DOHH2 (cell line): ENCODE data around the gene EID3.

Experiments
- H3F3A ChIP-seq: fragments of 200-600 bp; sonication (generic), shearing (Covaris generic); 2 replicates; pipeline ENCODE4 v1.6.0; 2016; ENCODE audit warnings: antibody characterized with exemption, mild to moderate bottlenecking; ENCODE audit not compliant: control insufficient read depth, insufficient read depth
- H3K27ac ChIP-seq: fragments of 200-600 bp; sonication (generic); 2 replicates; pipeline ENCODE4 v1.5.1; 2014; ENCODE audit warnings: low read depth, mild to moderate bottlenecking, low read length, moderate library complexity
- H3K27me3 ChIP-seq: fragments of 200-600 bp; sonication (generic); 2 replicates; pipeline ENCODE4 v1.6.1; 2014; ENCODE audit warnings: mild to moderate bottlenecking, low read length, mixed read lengths; ENCODE audit not compliant: control insufficient read depth
- H3K36me3 ChIP-seq: fragments of 200-600 bp; sonication (generic); 2 replicates; pipeline ENCODE4 v1.6.1; 2014; ENCODE audit warnings: mild to moderate bottlenecking, low read length, moderate library complexity, mixed read lengths; ENCODE audit not compliant: control insufficient read depth
- H3K4me1 ChIP-seq: fragments of 200-600 bp; sonication (generic); 2 replicates; pipeline ENCODE4 v1.6.1; 2014; ENCODE audit warnings: mild to moderate bottlenecking, low read length, mixed read lengths; ENCODE audit not compliant: control insufficient read depth
- H3K4me2 ChIP-seq: fragments of 200-600 bp; sonication (generic); 2 replicates; pipeline ENCODE4 v1.6.0; 2014; ENCODE audit warnings: mild to moderate bottlenecking, low read length, moderate library complexity
- H3K4me3 ChIP-seq: fragments of 200-600 bp; sonication (generic); 2 replicates; pipeline ENCODE4 v1.5.1; 2014; ENCODE audit warnings: mild to moderate bottlenecking, low read length, mixed read lengths
- H3K79me2 ChIP-seq: fragments of 200-600 bp; sonication (generic); 2 replicates; pipeline ENCODE4 v1.6.1; 2014; ENCODE audit warnings: mild to moderate bottlenecking, low read length, mixed read lengths; ENCODE audit not compliant: control insufficient read depth
- H3K9me2 ChIP-seq: fragments of 200-600 bp; sonication (generic); replicated peaks from 2 replicates; pipeline ENCODE4 v1.6.1; 2014; ENCODE audit warnings: mild to moderate bottlenecking, low read length, mixed read lengths; ENCODE audit not compliant: control insufficient read depth
- H3K9me3 ChIP-seq: fragments of 200-600 bp; sonication (generic); 2 replicates; pipeline ENCODE4 v1.6.1; 2014; ENCODE audit warnings: antibody characterized with exemption, low read length, mixed read lengths; ENCODE audit not compliant: control insufficient read depth, insufficient read depth
- H4K20me1 ChIP-seq: fragments of 200-600 bp; sonication (generic); 2 replicates; pipeline ENCODE4 v1.6.0; 2014; ENCODE audit warnings: low read depth, mild to moderate bottlenecking, antibody characterized with exemption, low read length, moderate library complexity; ENCODE audit not compliant: control insufficient read depth, insufficient read depth
- CTCF ChIP-seq: fragments of 200-600 bp; sonication (generic); IDR thresholded peaks from one replicate; pipeline ENCODE4 v1.5.1; 2014; ENCODE audit warnings: antibody characterized with exemption, mild to moderate bottlenecking, low read depth, low read length; ENCODE audit not compliant: poor library complexity, severe bottlenecking
- EZH2phosphoT487 ChIP-seq: fragments of 200-600 bp; sonication (generic); IDR thresholded peaks from 2 replicates; pipeline ENCODE4 v1.6.1; 2017; ENCODE audit warnings: borderline replicate concordance, mild to moderate bottlenecking, antibody characterized with exemption, low read length, moderate library complexity, mixed read lengths

The EID3 gene

GRCh38 chr12:104340177-104340576 is 36.6 kb downstream of the EID3 start:
- H3K36me3 ChIP-seq: peaks cover 77% of the 10 kb centered on the region
- H3K9me3 ChIP-seq: no peaks in the 10 kb centered on the region
- H3K27me3 ChIP-seq: no peaks in the 10 kb centered on the region
- H3K4me3 ChIP-seq: no peak overlapping the region
- no peak overlapping the region for H3K27ac ChIP-seq
- H3K4me2 ChIP-seq: no peak overlapping the region
- H3F3A ChIP-seq: no peaks in the 10 kb centered on the region
- no peak for TF ChIP-seq CTCF
- no peak for TF ChIP-seq EZH2phosphoT487
- H4K20me1 ChIP-seq: no peaks in the 10 kb centered on the region
- no peaks in the 10 kb centered on the region for H3K9me2 ChIP-seq
- H3K79me2 ChIP-seq: no peaks in the 10 kb centered on the region
- no peaks in the 10 kb centered on the region for H3K4me1 ChIP-seq

DNA sequence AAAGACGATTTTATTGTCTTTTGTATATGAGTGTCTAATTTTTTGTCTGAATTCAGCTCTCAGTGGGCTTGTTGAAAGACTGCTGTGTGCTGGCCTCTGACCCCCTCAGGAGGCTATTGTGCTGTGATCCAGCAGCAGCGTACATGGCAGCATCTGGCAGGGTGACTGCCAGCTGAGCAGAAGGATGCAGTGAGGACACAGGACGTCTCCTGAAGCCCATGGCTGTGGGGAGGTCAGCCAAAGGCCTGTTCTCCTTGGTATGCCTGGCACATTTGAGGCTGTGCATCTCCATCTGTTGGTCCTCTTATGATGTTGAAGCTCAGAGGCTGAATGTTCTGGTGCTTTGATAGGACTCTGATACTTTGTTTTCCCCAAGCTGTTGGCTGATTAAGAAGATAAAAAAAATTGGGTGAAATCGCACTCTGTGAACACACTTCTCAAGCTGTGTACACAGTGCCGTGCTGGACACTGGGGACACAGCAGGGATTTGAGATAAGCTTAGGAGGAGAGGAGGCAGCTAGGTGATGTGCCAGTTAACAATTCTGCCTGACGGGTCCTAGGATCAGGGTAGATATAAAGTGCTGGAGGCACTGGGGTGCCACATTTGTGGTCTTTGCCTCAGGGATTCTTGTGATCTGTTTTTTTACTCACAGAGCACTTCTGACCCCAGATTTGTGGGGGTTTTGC is 37.5 kb downstream of the EID3 start:
- Histone ChIP-seq H3F3A (no peaks in the 10 kb centered on the region), H3K4me2 (no peak overlapping the region), H3K4me3 (no peak overlapping the region), H3K36me3 (peaks cover 72% of the 10 kb centered on the region), H3K9me2 (no peaks in the 10 kb centered on the region), H3K27ac (no peak overlapping the region), H3K79me2 (no peaks in the 10 kb centered on the region), H4K20me1 (no peaks in the 10 kb centered on the region), H3K4me1 (no peaks in the 10 kb centered on the region), H3K27me3 (no peaks in the 10 kb centered on the region), H3K9me3 (no peaks in the 10 kb centered on the region)
- TF ChIP-seq EZH2phosphoT487 (no peak), CTCF (no peak)

- H4K20me1 ChIP-seq: no peaks in the 10 kb centered on the region
Measured at GRCh38 chr12:104342147-104342546, 38.6 kb downstream of the EID3 start.

More at GRCh38 chr12:104342147-104342546, 38.6 kb downstream of the EID3 start:
- H3K4me2 ChIP-seq: no peak overlapping the region
- no peaks in the 10 kb centered on the region for H3K27me3 ChIP-seq
- H3K4me1 ChIP-seq: no peaks in the 10 kb centered on the region
- H3K27ac ChIP-seq: no peak overlapping the region
- H3K9me2 ChIP-seq: no peaks in the 10 kb centered on the region
- TF ChIP-seq EZH2phosphoT487: no peak
- no peak for TF ChIP-seq CTCF
- no peaks in the 10 kb centered on the region for H3F3A ChIP-seq
- no peaks in the 10 kb centered on the region for H3K79me2 ChIP-seq
- H3K9me3 ChIP-seq: no peaks in the 10 kb centered on the region
- H3K4me3 ChIP-seq: no peak overlapping the region
- peaks cover 67% of the 10 kb centered on the region for H3K36me3 ChIP-seq
